GM12891 (cell line): ENCODE measurements around the gene GP1BA.
A peak's percentile ranks its signal among the peaks of the same experiment; 100 is the strongest.

Experiments
- DNase-seq: peaks from one replicate; pipeline ENCODE4 v3.0.0; 2011; ENCODE audit warnings: low spot score; ENCODE audit not compliant: insufficient read length
- FAIRE-seq: peaks from 2 replicates; lab custom pipeline; 2011; peaks lifted over from hg19 to GRCh38; lab: Jason Lieb, UNC
- PAX5 ChIP-seq: IDR thresholded peaks from 2 replicates; pipeline ENCODE4 v1.6.1; 2011; ENCODE audit warnings: low read length, moderate library complexity, mild to moderate bottlenecking; ENCODE audit not compliant: insufficient read depth, severe bottlenecking
- POLR2A ChIP-seq: IDR thresholded peaks from 2 replicates; pipeline ENCODE4 v1.6.1; 2011; ENCODE audit warnings: low read depth, low read length, control low read depth
- POLR2AphosphoS5 ChIP-seq: IDR thresholded peaks from 2 replicates; pipeline ENCODE4 v1.6.1; 2011; ENCODE audit warnings: low read depth, low read length, control low read depth
- POU2F2 ChIP-seq: IDR thresholded peaks from 2 replicates; pipeline ENCODE4 v1.6.1; 2011; ENCODE audit warnings: low read depth, mild to moderate bottlenecking, control low read depth, low read length, moderate library complexity
- SPI1 ChIP-seq: IDR thresholded peaks from 2 replicates; pipeline ENCODE4 v1.6.1; 2011; ENCODE audit warnings: low read depth, low read length, control low read depth
- TAF1 ChIP-seq: IDR thresholded peaks from 2 replicates; pipeline ENCODE4 v1.6.1; 2011; ENCODE audit warnings: low read depth, low read length, control low read depth

The GP1BA gene

GRCh38 chr17:4960279-4960922 is 28.3 kb downstream of the GP1BA start:
- FAIRE-seq (no peak), DNase-seq (no peak)
- no peak for TF ChIP-seq POLR2AphosphoS5
- TF ChIP-seq TAF1, result no peak
- TF ChIP-seq PAX5, result no peak
- TF ChIP-seq POU2F2, result no peak
- TF ChIP-seq POLR2A, result no peak
- no peak for TF ChIP-seq SPI1

GRCh38 chr17:4965311-4965986 is 33.4 kb downstream of the GP1BA start:
- no peak for FAIRE-seq
- DNase-seq, result no peak
- TF ChIP-seq POLR2AphosphoS5 (no peak), POU2F2 (no peak)

GRCh38 chr17:4966844-4967538 is 34.9 kb downstream of the GP1BA start:
- peak; percentile 93 for DNase-seq
- TF ChIP-seq POLR2A, result peak; percentile 47
- TF ChIP-seq TAF1, result no peak
- no peak for TF ChIP-seq PAX5
- 0 out of 2 replicates have a peak, but pooled peaks have one; percentile 33 for TF ChIP-seq POU2F2
- TF ChIP-seq POLR2AphosphoS5, result no peak
- no peak for TF ChIP-seq SPI1
- FAIRE-seq, result peak; percentile 100

GRCh38 chr17:4967539-4968485 is 35.7 kb downstream of the GP1BA start, which contains the start of gene SPAG7:
SPAG7 (minus strand) TSS chr17:4967817; CDS start chr17:4967804, 13 bp downstream.
- TF ChIP-seq POLR2AphosphoS5 (peak; percentile 88), POU2F2 (no peak), TAF1 (peak; percentile 95), POLR2A (peak; percentile 91; the same call in 1 of the 2 replicates), SPI1 (no peak), PAX5 (no peak)
- DNase-seq (peak; percentile 96), FAIRE-seq (no peak)

GRCh38 chr17:4968486-4969046 is 36.5 kb downstream of the GP1BA start:
- DNase-seq (no peak), FAIRE-seq (no peak)

GRCh38 chr17:4969047-4969550 is 37.0 kb downstream of the GP1BA start:
- TF ChIP-seq SPI1 (no peak), POLR2A (no peak), POU2F2 (no peak), TAF1 (no peak), PAX5 (no peak), POLR2AphosphoS5 (no peak)
- DNase-seq, result no peak
- FAIRE-seq, result no peak

More at GRCh38 chr17:4968486-4969046, 36.5 kb downstream of the GP1BA start:
- no peak for TF ChIP-seq SPI1
- no peak for TF ChIP-seq POLR2A
- no peak for TF ChIP-seq POU2F2
- TF ChIP-seq TAF1, result no peak
- no peak for TF ChIP-seq PAX5
- no peak for TF ChIP-seq POLR2AphosphoS5

DNA sequence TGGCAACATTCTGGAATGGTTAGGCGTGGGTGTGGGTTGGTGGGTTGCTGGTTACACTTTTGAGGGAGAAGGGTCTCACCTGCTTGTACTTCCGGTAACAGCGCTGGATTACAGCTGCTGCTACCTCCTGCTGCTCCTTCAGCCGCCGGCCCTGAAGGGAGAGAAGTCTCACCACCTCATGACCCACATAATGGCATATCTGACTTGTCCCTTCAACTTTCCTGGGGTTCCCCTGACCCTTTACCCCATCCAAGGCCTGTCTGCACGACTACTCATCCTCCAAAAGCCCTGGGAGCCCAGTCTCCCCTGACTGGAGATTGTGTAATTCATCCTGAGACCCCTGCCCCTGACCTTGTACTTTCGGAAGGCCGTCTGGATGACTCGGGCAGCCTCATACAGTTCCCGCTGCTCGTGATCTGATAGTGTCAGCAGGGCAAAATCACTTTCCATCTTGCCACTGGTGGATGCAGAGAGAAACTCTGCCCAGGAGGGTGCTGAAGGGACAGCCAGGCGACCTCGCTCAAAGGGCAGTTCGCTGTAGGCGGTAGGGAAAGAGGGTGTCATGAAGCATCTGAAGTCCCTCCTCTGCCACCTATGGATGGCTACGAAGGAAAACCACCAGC is 37.6 kb downstream of the GP1BA start:
- no peak for TF ChIP-seq POU2F2
- TF ChIP-seq POLR2A, result no peak
- no peak for TF ChIP-seq POLR2AphosphoS5
- no peak for TF ChIP-seq PAX5
- no peak for TF ChIP-seq TAF1
- TF ChIP-seq SPI1, result no peak
- no peak for DNase-seq
- FAIRE-seq, result peak; percentile 61

DNA sequence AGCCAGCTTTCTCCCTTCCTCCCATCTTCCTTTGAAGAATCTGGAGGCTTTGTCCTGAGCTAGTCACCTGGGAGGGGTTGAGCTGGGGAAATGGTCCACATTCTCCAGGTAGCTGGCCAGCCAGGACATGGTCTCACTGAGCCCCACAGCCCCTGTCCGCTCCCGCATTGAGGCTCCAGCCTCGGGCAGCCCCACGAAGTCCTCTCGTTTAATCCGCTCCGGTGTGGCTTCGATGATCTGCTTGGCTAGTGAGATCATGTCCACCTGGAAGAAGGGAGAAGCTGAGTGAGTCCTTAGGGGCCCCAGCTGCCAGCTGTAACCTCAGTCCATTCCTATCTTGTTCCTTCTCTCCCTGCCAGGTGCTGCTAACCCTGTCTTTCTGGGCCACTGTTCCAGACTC is 38.2 kb downstream of the GP1BA start:
- no peak for FAIRE-seq
- no peak for TF ChIP-seq POLR2AphosphoS5
- TF ChIP-seq TAF1, result no peak
- TF ChIP-seq PAX5, result no peak
- TF ChIP-seq POU2F2, result no peak
- TF ChIP-seq POLR2A, result no peak
- no peak for TF ChIP-seq SPI1

DNA sequence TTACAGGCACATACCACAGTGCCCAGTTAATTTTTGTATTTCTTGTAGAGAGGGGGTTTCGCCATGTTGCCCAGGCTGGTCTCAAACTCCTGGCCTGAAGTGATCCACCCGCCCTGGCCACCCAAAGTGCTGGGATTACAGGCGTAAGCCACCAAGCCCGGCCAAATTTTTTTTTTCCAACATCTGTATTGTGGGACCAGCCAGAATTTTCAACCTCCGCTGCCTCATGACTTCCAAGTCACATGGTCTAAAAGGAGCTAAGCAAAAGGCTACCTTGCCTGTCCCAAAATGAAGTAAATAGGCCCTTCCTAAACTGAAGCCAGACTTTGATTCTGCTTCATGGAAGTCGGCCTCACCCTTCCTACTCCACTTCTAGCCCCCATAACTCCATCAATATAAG is 39.7 kb downstream of the GP1BA start:
- no peak for DNase-seq
- TF ChIP-seq POU2F2, result no peak
- no peak for TF ChIP-seq POLR2A
- TF ChIP-seq PAX5, result no peak
- no peak for TF ChIP-seq TAF1
- TF ChIP-seq POLR2AphosphoS5, result no peak
- no peak for TF ChIP-seq SPI1
- FAIRE-seq, result no peak

More for the DNA sequence above, 38.2 kb downstream of the GP1BA start:
- DNase-seq, result no peak
